ENCODE data around the gene APOB.

Gene APOB

GRCh38 chr2:21036708-21037670 lies 6.9 kb downstream of the APOB start:
- DNase-seq (ENCODE audit: low read depth): no peak
- TF ChIP-seq CTCF (IDR thresholded peaks at IDR 0.05; ENCODE audit: low read depth, low read length, missing control alignments): no peak
- in situ Hi-C loops (cut with HindIII; ENCODE audit: low sequenced_read_pairs): no loop called here
- H3K4me3 ChIP-seq (ENCODE audit: low read depth, low read length): no peak overlapping the region

GRCh38 chr2:21035974-21036707 lies 7.7 kb downstream of the APOB start:
- DNase-seq (ENCODE audit: low read depth): no peak
- H3K4me3 ChIP-seq (ENCODE audit: low read depth, low read length): no peak overlapping the region
- no peak for TF ChIP-seq CTCF (IDR thresholded peaks at IDR 0.05; ENCODE audit: low read depth, low read length, missing control alignments)
- in situ Hi-C loops (cut with HindIII; ENCODE audit: low sequenced_read_pairs): no loop called here

GRCh38 chr2:21035282-21035973 lies 8.4 kb downstream of the APOB start:
- no peak overlapping the region for H3K4me3 ChIP-seq (ENCODE audit: low read depth, low read length)
- in situ Hi-C loops (cut with HindIII; ENCODE audit: low sequenced_read_pairs): no loop called here
- no peak for DNase-seq (ENCODE audit: low read depth)
- no peak for TF ChIP-seq CTCF (IDR thresholded peaks at IDR 0.05; ENCODE audit: low read depth, low read length, missing control alignments)

- no peak for DNase-seq (ENCODE audit: low read depth)
- no peak for TF ChIP-seq CTCF (IDR thresholded peaks at IDR 0.05; ENCODE audit: low read depth, low read length, missing control alignments)
- no peak overlapping the region for H3K4me3 ChIP-seq (ENCODE audit: low read depth, low read length)
- in situ Hi-C loops (cut with HindIII; ENCODE audit: low sequenced_read_pairs): no loop called here
Observed at GRCh38 chr2:21034972-21035279, 8.9 kb downstream of the APOB start.

- no peak for DNase-seq (ENCODE audit: low read depth)
- in situ Hi-C loops (cut with HindIII; ENCODE audit: low sequenced_read_pairs): no loop called here
- no peak for TF ChIP-seq CTCF (IDR thresholded peaks at IDR 0.05; ENCODE audit: low read depth, low read length, missing control alignments)
- H3K4me3 ChIP-seq (ENCODE audit: low read depth, low read length): no peak overlapping the region
Observed at GRCh38 chr2:21034156-21034971, 9.5 kb downstream of the APOB start.
